ENCODE results near the gene PSME1.
A peak's percentile ranks its signal among the peaks of the same experiment; 100 is the strongest.

The PSME1 gene

DNA sequence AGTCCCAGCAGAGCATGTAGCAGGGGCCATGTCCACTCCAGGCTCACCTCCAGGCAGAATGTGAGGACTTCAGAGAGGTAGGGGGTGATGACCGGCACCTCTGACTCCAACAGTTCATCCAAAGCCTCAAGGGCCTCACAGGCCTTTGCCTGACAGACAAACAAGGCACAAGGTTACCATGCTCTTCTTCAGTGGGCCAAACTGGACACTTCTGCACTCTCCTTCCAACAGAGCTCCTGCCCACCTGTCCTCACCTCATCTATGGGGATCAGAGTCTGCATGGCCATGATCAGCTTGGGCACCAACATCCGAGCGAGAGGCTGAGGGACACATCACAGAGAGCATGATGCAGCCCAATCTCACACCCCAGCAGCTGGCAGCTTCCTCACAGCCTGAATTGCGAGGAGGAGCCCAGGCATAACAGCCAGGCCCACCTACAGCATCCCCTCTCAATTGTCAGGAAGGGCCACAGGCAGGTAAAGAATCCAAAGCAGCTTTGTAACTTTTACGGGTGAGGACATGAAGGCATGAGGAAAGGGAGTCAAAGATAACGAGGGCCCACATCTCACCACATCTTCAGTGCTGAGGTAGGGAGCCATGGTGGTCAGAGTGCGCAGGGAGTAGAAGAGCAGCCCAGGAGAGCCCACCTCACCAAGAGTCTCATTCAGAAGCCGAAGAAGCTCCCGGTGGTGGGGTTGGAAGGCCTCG lies 51.0 kb downstream of the PSME1 start:
- peaks cover 64% of the 10 kb centered on the region for H3K36me3 ChIP-seq (ENCODE audit: control insufficient read depth, insufficient read depth, low read length)
- no peak overlapping the region for H3K4me3 ChIP-seq (ENCODE audit: low read depth, low read length)
- no peak overlapping the region for H3K9ac ChIP-seq (ENCODE audit: low read depth, low read length)
- no peaks in the 10 kb centered on the region for H3K27me3 ChIP-seq (ENCODE audit: control insufficient read depth, insufficient read depth, low read length)
- H3K9me3 ChIP-seq (ENCODE audit: control insufficient read depth, insufficient read depth, low read length) = no peaks in the 10 kb centered on the region
- H3K4me1 ChIP-seq (ENCODE audit: control insufficient read depth, insufficient read depth, low read length) = peaks cover 3% of the 10 kb centered on the region
- no peak overlapping the region for H3K27ac ChIP-seq (ENCODE audit: low read depth, low read length)

DNA sequence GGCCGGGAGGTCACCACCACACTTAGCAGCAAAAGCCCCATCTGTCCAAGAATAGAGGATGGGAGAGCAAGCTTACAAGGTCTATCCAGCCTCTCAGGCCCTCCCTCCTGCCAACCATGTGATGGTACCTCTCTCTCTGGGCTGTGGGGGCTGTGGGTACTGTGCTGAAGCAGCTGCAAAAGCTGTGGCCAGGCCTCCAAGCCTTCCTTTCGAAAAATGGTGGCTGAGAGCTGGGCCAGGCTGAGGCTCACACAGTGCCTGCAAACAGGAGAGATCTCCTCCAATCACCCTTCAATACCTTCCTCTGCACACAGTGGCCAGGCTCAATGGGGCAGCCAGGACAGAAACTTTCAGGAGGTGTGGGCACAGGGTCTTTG lies 51.5 kb downstream of the PSME1 start:
- H3K36me3 ChIP-seq (ENCODE audit: control insufficient read depth, insufficient read depth, low read length) = peaks cover 64% of the 10 kb centered on the region

More for the DNA sequence above, 51.5 kb downstream of the PSME1 start:
- Histone ChIP-seq H3K4me1 (ENCODE audit: control insufficient read depth, insufficient read depth, low read length) (peaks cover 3% of the 10 kb centered on the region), H3K9ac (ENCODE audit: low read depth, low read length) (no peak overlapping the region), H3K4me3 (ENCODE audit: low read depth, low read length) (peak overlapping the region; percentile 89), H3K27ac (ENCODE audit: low read depth, low read length) (no peak overlapping the region), H3K9me3 (ENCODE audit: control insufficient read depth, insufficient read depth, low read length) (no peaks in the 10 kb centered on the region), H3K27me3 (ENCODE audit: control insufficient read depth, insufficient read depth, low read length) (no peaks in the 10 kb centered on the region)

Data from HUES48 (cell line).